ENCODE data around the gene CNTNAP5.

CNTNAP5 gene

GRCh38 chr2:124092651-124093050, 67.6 kb downstream of the CNTNAP5 start:
- TF ChIP-seq CTCF (IDR thresholded peaks at IDR 0.05; ENCODE audit: control extremely low read depth, extremely low read depth, low read depth, missing control alignments) = no peak
- ChIA-PET CTCF (interaction anchor here (1.3 kb wide), 1 partner anchor 10 kb away, joined by 3 read pairs; no protein-coding TSS in a partner anchor), POLR2A (no interaction called here)
- no peak for DNase-seq (ENCODE audit: extremely low spot score)

GRCh38 chr2:124104914-124105313, 79.8 kb downstream of the CNTNAP5 start:
- DNase-seq (ENCODE audit: extremely low spot score) = no peak
- POLR2A ChIA-PET = no interaction called here
- TF ChIP-seq CTCF (IDR thresholded peaks at IDR 0.05; ENCODE audit: control extremely low read depth, extremely low read depth, low read depth, missing control alignments) = no peak
- CTCF ChIA-PET = no interaction called here

- ChIA-PET POLR2A (no interaction called here), CTCF (interaction anchor here (1.0 to 1.9 kb wide), 2 partner anchors 10 to 20 kb away, joined by 3 to 4 read pairs; no protein-coding TSS in a partner anchor)
- no peak for TF ChIP-seq CTCF (IDR thresholded peaks at IDR 0.05; ENCODE audit: control extremely low read depth, extremely low read depth, low read depth, missing control alignments)
- no peak for DNase-seq (ENCODE audit: extremely low spot score)
Observed at GRCh38 chr2:124112206-124112605, 87.1 kb downstream of the CNTNAP5 start.

- ChIA-PET POLR2A (no interaction called here), CTCF (interaction anchor here (1.9 kb wide), 1 partner anchor 19 kb away, joined by 4 read pairs; no protein-coding TSS in a partner anchor)
- no peak for TF ChIP-seq CTCF (IDR thresholded peaks at IDR 0.05; ENCODE audit: control extremely low read depth, extremely low read depth, low read depth, missing control alignments)
- DNase-seq (ENCODE audit: extremely low spot score) = no peak
Observed at GRCh38 chr2:124112966-124113365, 87.9 kb downstream of the CNTNAP5 start.

GRCh38 chr2:124120246-124120645, 95.2 kb downstream of the CNTNAP5 start:
- POLR2A ChIA-PET = no interaction called here
- CTCF ChIA-PET = no interaction called here
- DNase-seq (ENCODE audit: extremely low spot score) = no peak
- no peak for TF ChIP-seq CTCF (IDR thresholded peaks at IDR 0.05; ENCODE audit: control extremely low read depth, extremely low read depth, low read depth, missing control alignments)

- CTCF ChIA-PET = no interaction called here
- DNase-seq (ENCODE audit: extremely low spot score) = no peak
- no peak for TF ChIP-seq CTCF (IDR thresholded peaks at IDR 0.05; ENCODE audit: control extremely low read depth, extremely low read depth, low read depth, missing control alignments)
- POLR2A ChIA-PET = no interaction called here
Observed at GRCh38 chr2:124121106-124121505, 96.0 kb downstream of the CNTNAP5 start.

Data from GM10248 (cell line).